Occipital lobe (tissue), 2 donors: Measurements from ENCODE around the gene FOXA1. TPM values are rescaled to one million over a fixed set of nuclear protein-coding genes. Genes with fewer than 3 reads are reported as not detected.

Experiments used
- DNase-seq: peaks from one replicate; lab custom pipeline; 2025; lab: John Stamatoyannopoulos, UW
- total RNA-seq: library from RNA; depleted of rRNA; stranded (reverse); fragments of >200 nt; gene quantifications from one replicate; pipeline ENCODE4 v1.2.3, GENCODE V29; 2014

FOXA1 gene
- total RNA-seq, 1 donor from 2014 or later = not detected

DNA sequence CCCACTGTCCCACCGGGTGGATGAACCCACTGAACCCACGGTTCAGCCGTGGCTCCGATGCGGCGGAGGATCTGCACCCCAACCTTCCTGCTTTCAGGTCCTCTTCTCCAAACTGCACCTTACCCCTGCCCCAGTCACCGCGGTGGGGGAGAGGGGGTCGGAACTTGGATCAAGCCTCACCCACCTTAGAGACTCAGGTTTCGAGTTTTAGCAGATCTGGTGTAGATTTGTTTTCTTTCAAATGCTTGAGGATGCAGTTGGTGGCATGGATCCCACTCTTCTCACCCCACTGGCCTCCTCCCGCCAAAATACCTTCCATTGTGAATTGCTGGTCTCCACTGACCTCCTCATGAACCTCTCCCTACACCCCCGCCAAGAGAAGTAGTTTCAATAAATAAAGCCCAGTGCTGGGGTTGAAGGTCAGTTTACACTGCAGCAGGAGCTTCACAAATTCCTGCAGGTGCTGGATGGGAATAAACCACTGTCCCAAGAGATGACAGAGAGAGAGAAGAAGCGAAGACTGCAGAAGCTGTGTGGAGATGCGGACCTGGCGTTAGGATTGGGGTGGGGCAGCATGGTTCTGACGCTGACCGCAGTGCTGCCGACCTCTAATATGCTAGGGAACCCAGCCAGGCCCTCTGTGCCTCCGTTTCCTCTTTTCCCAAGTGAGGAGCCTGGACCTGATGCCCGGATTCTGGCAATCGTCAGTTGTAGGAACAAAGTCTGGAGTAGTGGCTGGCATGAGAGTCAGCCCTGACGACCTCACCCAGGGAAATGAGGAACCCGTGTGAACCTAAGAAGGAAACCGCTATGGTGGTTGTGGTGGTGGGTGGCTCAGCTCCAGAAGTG is 7.8 kb upstream of the FOXA1 start:
- DNase-seq = no peak

DNA sequence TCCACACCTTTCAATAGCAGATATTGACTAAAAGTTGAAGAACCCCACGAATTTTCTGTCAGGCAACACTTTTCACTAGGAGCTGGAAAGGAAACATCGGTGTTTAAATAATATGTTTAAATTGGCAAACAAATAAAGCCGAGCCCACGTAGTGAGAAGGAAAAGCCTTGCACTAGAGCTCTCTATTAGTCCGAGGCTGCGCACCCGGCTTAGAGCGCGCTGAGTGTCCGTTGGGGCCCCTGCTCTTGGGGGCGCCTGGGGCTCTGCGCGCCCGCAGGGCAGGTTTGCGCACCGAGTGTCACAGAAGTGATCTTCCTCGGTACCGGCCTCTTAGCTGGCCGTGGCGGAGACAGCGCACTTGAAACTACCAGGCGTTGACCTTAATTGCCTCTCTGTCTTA is 6.8 kb upstream of the FOXA1 start:
- no peak for DNase-seq

DNA sequence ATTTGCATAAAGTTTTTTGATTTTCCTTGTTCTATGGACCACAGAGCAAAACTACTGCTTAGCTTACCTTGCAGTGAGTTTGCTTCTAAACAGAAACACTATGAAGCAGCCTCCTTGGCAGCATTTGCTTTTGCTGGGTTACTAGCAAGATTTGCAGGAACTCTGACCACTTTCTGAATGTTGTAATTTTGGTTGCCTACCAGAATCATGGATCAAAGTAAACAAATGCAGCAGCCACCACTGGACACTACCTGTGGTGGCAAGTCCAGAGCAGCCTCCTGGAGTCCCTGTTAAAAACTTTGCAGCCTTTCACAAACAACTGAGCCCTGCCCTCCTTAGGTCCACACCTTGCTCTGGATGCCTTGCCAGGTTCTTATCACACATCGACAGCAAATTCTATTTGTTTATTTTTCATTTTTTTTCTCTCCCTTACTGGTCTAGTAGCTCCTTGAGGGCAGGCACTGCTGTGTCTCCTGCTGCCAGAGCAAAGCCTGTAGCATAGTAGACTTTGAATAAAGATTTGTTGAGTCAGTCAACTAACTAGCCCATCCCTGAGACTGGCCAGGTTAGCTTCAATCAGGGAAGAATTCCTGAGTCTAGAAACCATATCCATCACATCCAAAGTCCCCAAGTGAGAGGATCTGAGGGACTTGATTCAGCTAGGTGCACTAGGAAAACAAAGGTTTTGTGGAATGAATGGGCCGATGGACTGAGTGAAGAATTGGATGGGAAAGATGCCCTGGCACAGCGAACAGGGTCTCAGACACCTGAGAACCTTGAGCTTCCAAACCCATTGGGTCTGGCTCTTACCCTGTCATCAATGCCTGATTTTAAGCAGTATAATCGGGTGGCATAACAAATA is 6.1 kb upstream of the FOXA1 start:
- DNase-seq = no peak

DNA sequence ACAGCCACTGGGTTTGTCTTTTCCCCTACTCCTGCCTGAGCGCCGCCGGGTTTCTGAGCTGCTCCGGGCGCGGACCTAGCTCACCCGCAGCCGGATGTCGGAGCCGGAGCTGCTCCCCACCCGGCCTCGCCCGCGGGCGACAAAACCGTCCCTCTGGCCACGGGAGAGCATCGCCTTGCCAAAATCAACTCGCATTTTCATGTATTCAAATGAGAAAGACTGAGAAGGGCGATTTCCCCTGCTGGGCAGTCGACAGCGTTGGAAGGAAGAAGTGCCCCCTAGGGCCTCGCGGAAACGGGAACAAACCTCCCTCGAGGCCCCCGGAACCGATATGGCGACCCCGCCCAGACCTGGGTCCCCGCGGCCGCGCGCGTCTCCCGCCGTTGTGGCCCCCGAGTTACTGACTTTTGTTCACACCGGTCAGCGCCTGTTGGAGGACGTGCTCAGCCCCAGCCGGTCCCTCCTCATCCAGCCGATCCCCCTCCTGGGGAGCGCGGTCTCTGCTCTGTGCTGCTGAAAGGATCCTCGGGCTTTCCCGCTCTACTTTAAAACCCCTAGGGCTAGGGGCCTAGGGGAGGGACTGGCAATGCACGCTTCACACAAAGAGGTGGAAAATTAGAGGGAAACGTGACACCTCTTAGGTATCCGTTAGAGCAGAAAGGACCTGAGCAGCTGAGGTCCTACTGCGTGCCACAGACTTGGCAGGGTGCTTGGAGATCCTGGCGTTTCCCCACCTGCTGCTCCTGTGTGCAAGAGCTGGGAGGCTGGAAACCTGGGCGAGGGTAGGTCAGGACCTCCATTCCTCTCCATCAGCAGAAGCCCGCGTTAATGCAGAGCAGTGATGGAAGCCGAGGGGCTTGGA is 4.7 kb upstream of the FOXA1 start:
- DNase-seq = no peak

DNA sequence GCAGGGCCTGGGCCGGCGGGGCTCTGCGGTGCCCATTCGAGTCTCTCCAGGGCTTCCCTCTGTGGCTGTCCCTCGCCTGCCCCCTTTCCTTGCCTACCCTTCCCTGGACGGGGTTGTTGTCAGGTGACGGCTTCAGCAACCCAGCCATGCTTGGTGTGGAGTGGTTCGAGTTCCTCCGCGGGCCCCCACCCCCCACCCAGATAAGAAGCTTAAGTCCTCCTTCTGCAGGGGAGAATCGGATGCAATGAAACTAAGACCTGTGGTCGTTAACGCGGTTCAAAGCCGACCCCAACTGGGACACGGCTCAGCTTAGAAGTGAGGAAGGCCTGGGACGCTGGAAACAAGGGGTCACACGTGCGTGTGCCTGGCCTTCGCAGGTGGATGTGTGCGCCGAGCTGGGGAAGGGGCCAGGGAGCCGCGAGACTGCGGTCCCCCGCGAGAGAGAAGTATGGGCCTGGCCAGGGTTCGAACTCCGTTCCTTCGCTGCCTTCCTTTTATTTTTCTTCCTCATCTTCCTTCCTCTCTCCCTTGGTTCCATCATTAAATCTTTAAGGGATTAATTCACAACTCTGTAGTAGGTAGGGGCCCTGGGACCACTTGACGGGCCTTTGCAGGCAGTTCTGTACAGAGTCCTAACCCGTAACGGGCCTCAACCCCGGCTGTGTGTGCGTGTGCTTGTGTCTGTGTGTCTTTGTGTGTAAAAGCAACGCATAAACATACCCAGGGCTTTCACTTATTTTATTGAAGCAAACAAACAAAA is 3.9 kb upstream of the FOXA1 start:
- no peak for DNase-seq

DNA sequence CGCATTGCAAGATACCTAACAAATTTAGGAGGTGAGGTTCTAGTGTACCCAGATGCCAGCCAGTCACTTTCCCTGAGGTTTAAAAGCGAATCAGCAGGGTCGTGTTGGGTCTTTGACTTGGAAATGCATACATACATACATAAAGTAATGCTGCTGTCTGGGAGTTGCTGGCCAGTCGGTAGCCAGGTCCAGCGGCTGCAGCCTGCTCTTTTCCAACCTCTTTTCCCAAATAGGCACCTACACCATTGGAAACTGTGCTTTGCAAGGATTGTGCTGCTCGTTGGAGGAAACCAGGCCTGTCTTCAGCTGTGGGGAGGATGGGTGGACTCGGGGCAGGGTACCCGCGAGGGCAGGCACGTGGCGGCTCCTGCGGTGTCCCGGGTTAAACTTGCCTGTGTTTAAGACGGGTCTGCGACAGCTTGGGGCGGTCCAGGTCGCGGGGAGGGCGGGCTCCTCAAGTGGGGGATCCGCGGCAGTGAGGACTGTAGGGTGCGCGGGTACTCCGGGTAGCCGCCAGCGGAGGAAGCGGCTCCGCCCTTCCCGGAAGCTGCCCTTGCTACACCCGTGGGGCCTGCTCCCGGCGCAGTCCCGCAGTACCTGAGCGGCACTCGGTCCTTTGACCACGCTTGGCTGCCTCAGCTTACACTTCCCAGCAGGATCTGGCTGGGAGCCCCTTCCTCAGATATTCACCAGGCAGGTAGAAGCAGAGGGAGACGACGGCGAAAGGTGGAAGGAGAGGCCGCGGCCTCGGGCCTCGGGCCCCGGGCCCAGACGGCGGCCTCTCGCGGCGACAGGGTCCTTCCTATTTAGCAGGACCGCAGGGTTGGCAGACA is 3.1 kb upstream of the FOXA1 start:
- no peak for DNase-seq

DNA sequence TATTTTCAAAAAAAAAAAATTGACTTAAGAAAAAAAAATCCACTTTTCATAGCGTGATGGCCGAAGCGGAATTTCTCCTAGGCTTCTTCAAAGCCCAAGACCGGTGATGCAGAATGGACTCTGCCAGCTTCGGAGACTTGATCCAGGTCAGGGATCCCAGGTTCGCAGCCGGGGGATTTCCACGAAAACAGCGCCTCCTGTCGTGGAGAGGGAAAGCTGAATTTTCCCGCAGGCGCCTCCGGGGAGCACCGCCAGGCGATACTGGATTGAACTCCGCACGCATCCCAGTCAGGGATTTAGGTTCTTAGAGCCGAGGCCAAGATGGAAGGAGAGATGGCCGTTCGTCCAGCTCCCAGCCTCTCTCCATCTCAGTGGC is 2.5 kb upstream of the FOXA1 start:
- DNase-seq = no peak

DNA sequence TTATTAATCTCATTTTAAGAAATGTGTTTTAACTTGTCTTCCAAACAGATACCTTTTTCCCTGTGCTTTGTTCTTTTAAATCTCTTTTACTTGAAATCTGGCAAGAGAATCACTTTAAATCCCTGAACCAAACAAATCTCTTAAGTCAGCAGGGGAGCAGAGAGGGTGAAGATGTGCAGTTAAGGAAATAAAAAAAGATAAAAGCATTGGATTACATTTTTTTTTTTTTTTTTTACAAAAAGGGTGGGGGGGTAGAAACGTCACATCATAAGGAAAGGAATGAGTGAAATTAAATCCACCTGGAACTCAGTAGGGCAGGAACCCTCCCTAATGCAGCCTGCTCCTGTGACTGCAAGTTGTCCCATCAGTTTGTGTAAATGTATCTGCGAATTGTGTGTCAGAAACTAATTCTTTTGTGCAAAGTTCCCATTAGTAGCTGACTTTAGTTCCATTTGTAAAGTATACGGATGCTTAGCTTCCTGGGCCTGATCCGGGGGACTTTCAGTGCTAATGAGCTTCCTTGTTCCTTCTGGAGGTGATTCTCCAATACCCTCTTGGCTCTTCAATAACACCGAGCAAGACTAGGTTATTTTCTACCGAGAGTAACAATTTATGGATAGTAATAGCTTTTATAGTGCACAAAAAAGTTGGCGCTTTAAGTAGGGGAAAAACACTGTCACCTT is 1.9 kb upstream of the FOXA1 start:
- DNase-seq = no peak

DNA sequence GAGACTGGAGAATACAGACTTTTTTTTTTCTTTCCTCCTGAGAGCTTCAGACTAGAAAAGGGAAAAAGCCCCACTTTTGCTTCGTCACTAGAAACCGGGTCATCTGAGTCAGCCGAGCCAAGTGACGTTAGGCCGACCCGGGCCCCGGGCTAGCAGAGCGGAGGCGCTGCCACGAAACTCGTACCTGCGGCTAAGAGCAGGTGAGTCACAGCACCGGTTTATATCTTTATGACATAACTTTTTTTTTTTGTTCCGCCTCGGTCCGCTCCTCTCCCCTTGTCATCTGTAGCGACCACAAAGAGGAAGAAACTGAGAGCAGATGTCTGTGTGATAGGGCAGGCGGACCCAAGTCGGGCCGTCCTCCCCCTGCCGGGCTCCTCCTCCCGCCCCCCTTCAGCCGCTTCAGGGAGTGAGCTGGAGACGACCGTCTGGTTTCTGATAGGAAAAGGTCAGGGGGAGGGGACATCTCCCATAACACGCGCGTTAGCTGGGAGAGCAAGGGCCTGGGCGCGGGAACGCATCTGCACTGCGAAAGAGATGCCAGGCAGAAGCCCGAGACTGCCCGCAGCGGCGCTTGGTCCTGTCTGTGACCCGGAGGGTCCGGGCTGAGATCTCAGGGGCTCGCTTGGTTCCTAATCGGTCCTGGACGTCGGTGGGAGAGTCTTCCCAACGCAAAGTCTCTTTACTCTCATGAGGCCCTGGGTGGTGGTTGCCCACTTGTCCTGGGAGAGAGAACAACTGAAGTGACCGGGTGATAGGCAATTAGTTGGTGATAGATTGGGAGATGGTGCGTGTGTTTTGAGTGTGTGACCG is 966 bp upstream of the FOXA1 start:
- no peak for DNase-seq

DNA sequence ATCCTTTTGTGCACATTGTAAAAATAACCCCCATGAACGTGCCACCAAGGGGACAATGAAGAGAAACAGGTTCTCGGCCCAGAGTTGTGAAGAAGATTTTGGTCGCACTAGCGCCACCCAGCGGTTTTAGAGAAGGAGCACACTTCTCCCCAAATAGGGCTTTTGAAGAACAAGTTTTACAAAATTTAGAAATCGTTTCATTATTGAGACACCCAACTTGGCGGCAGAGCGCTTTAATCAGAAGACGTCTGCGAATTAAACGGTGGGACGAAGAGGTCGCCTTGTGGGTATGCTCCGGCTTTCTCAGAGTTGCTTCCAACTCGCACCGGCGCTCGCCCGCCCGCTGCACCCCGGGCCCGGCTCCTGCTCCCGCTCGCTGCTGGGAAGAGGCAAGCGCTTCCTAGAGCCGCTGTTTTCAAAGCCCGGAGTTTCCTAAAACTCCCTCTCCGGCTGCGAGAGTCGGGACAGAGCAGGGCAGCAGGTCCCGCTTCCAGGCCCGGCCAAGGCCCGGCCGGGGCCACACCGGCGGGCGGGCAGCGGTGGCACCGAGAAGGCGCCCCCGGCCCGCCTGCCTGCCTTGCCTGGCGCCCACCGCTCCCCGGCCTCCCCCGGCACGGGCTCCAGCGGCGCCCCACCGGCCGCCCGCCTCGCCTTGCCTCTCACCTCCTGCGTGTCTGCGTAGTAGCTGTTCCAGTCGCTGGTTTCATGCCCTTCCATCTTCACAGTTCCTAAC is 645 bp downstream of the FOXA1 start:
- no peak for DNase-seq

DNA sequence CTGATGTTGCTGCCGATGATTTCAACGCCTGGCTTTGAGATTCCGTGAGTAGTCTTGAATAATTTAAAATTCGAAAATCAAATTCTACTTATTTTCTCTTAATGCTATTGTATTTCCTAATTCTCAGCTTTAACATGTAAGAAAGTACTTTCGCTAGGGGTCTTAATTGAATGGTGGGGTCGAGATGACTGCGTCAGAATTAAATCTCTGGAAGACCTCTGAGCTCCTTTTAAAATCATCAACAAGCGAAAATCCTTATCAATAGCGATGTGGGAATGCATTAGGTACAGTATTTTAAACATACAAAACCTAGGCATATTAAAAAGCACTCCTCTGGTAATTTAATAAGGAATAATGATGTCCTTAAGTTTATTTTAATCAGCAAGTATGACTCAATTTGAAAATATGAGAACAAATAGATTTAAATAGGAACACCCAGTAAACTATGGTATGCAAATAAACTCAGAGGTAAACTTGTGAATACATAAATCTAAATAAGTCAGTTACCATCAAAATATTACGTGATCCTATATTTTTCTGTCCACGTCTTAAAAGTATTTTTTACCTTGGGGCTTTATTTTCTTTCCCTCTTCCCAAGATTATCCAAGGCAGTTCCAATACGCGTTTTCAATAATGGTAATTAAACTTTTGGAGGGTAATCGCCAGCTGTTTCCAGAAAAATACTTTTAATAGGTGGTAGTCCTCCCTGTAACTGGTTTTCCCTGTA is 1.4 kb downstream of the FOXA1 start:
- no peak for DNase-seq

DNA sequence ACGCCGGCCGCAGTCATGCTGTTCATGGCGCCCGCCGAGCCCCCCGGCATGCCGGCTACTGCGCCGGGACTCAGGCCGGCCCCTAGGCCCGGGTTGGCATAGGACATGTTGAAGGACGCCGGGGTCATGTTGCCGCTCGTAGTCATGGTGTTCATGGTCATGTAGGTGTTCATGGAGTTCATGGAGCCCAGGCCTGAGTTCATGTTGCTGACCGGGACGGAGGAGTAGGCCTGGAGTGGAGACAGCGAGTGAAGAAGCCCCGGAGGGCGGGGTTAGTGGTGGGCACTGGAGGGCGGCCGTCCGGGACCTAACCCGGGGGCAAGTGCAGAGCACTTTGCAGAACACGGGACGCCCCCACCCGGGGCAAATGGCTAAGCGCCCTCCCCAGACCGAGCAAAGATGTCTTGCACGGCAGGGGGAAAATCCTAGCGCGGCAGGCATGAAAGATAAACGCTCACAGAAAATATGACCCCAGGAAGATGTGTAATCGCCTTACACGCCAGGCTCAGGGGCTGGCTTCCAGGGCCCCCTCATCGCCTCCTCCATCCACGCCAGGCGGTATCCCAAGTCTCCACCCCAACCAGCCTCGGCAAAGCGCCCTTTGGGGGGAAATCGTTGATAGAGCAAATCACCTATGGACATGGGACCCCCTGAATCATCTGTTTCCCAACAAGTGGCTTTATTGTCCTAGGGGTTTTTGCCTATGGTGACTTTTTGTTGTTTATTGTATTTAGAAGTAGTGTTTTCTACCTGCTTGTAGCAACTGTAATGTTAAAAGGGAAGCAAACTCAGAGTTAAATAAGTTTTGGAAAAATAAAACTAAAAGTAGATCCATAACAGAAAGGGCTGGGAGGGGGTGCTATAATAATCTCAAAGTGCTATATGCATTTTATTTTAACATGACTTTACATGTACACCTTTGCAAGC is 2.3 kb downstream of the FOXA1 start:
- no peak for DNase-seq

DNA sequence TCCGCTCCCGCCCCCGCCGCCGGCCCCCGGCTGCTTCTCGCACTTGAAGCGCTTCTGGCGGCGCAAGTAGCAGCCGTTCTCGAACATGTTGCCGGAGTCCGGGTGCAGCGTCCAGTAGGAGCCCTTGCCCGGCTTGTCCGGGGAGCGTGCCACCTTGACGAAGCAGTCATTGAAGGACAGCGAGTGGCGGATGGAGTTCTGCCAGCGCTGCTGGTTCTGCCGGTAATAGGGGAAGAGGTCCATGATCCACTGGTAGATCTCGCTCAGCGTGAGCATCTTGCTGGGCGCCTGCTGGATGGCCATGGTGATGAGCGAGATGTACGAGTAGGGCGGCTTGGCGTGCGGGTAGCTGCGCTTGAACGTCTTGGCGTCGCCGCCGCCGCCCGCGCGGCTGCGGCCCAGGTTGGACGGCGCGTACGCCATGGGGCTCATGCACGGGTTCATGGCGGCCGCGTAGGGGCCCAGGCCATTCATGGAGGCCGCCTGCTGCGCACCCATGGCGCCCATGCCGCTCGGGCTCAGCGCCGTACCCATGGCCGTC is 3.0 kb downstream of the FOXA1 start:
- no peak for DNase-seq

DNA sequence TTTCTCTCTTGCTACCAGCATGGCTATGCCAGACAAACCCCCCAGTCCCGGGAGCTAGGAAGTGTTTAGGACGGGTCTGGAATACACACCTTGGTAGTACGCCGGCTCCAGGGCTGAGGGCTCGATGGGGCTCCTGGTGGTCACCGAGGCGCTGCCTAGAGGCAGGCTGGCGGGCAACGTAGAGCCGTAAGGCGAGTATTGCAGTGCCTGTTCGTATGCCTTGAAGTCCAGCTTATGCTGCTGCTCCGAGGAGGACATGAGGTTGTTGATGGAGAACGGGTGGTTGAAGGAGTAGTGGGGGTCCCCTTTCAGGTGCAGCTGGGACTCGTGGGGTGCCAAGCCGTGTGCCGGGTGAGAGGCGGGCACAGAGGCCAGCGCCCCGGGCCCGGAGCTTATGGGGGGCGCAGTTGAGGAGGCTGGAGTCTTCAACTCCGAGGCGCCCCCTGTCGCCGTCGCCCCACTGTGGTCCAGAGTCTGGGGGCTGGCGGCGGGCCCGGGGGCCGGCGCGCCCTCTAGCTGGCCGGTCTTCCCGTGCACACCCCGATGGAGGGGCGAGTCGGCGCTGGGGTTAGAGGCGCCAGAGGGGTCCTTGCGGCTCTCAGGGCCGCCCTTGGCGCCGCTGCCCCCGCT is 3.6 kb downstream of the FOXA1 start:
- DNase-seq = no peak

DNA sequence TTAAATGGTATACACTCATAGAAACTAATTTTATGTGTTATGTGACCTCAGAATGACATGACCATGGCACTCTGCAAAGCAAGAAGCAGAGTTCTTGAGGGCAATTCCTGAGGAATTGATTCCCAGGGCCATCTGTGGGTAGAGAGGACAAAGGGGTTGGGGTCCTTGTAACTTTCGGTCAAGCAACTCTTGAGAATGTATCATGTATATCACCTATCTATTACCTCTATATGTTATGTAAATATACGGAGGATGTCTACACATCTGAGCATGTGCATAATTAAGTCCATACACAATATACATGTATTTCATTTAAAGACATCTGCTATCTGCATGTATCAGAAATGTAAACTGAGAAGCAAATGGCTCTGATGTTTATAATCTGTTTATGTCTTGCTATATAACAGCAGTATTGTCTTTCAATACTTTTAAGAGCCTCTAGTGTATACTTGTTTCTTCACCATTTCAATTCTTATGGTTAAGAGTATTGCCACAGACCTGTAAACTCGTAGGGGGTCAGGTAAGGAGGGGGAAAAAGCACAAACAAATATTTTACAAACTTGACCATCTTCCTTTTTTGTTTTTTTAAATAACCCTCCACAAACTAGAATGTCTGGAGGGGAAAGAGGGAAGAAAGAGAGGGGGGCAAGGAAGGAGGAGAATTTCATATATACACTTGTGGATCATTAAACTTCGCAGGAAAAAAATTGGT is 4.5 kb downstream of the FOXA1 start:
- no peak for DNase-seq
